A549 (cell line): ENCODE data around the gene ZNF77. TPM values are rescaled to one million over a fixed set of nuclear protein-coding genes. Genes with fewer than 3 reads are reported as not detected.

Experiments used
- ATAC-seq, 2 experiments: fragments of 200-7000 bp in 1 of 2; fragments of >200 bp in 1 of 2; cut with Nextera tagmentation in 1 of 2; cut with Tn5 transposase in 1 of 2; 3 replicates each; pipeline versions ENCODE4 v1.8.0 to v1.9.1; 2018 to 2020; ENCODE audit warnings: mild to moderate bottlenecking in 1 of 2, moderate library complexity in 1 of 2
- CTCF ChIA-PET: fragments of 300-600 bp; sonication (Branson Sonifier 250); formaldehyde crosslinking; extraction: SDS; loops from one replicate; lab custom pipeline; 2021; ENCODE audit warnings: antibody characterized with exemption, inconsistent platforms; lab: Yijun Ruan, JAX
- POLR2A ChIA-PET: fragments of 350-600 bp; formaldehyde crosslinking; extraction: SDS; loops from one replicate; lab custom pipeline; 2021; ENCODE audit warnings: antibody characterized with exemption, inconsistent platforms; lab: Yijun Ruan, JAX
- DNase-seq, 2 experiments: peaks; one replicate each; pipeline versions ENCODE4 v3.0.0 to v3.0.0-alpha.2; 2011 to 2016; ENCODE audit warnings: low read depth in 1 of 2, low spot score in 1 of 2
- FAIRE-seq: peaks from 2 replicates; lab custom pipeline; 2011; peaks lifted over from hg19 to GRCh38; lab: Jason Lieb, UNC
- H3K27ac ChIP-seq, 2 experiments: fragments of >200 bp; sonication (Bioruptor Twin); formaldehyde crosslinking; 3 replicates each; pipeline ENCODE4 v1.5.1; 2016 to 2017
- H3K4me1 ChIP-seq: fragments of >200 bp; sonication (Bioruptor Twin); formaldehyde crosslinking; 3 replicates; pipeline ENCODE4 v1.6.1; 2016
- H3K4me2 ChIP-seq: fragments of >200 bp; sonication (Bioruptor Twin); formaldehyde crosslinking; 3 replicates; pipeline ENCODE4 v1.6.1; 2016
- H3K4me3 ChIP-seq: fragments of >200 bp; sonication (Bioruptor Twin); formaldehyde crosslinking; 3 replicates; pipeline ENCODE4 v1.5.1; 2016
- H3K9me3 ChIP-seq: fragments of >200 bp; sonication (Bioruptor Twin); formaldehyde crosslinking; 3 replicates; pipeline ENCODE4 v1.6.1; 2016
- CBX8 ChIP-seq: fragments of 200-600 bp; sonication (generic); IDR thresholded peaks from 2 replicates; pipeline ENCODE4 v1.6.1; 2016
- CEBPB ChIP-seq, 2 experiments: fragments of >200 bp in 1 of 2; sonication (Bioruptor Twin) in 1 of 2; formaldehyde crosslinking in 1 of 2; IDR thresholded peaks; 2 replicates each; pipeline ENCODE4 v1.6.1; 2012 to 2016
- E2F6 ChIP-seq: IDR thresholded peaks from 2 replicates; pipeline ENCODE4 v1.6.1; 2012; ENCODE audit warnings: low read depth, borderline replicate concordance
- EHF ChIP-seq: fragments of 250-450 bp; sonication (Bioruptor Pico); IDR thresholded peaks from 2 replicates; pipeline ENCODE4 v1.5.0; 2020; ENCODE audit warnings: mild to moderate bottlenecking
- HDAC2 ChIP-seq: fragments of 200-600 bp; sonication (generic); IDR thresholded peaks from 2 replicates; pipeline ENCODE4 v1.6.1; 2016
- HEYL ChIP-seq: fragments of 250-450 bp; sonication (Bioruptor Pico); IDR thresholded peaks from 2 replicates; pipeline ENCODE4 v1.8.0; 2021; ENCODE audit warnings: mild to moderate bottlenecking, moderate library complexity
- HOXB5 ChIP-seq: fragments of 250-450 bp; sonication (Bioruptor Pico); IDR thresholded peaks from 2 replicates; pipeline ENCODE4 v1.5.0; 2020; ENCODE audit warnings: mild to moderate bottlenecking, moderate library complexity
- JUN ChIP-seq, 2 experiments: fragments of >200 bp; sonication (Bioruptor Twin); formaldehyde crosslinking; IDR thresholded peaks; 2 replicates in 1 of 2; 3 replicates in 1 of 2; pipeline ENCODE4 v1.6.1; 2016 to 2017
- KDM1A ChIP-seq: fragments of 200-600 bp; sonication (generic); IDR thresholded peaks from 2 replicates; pipeline ENCODE4 v1.6.1; 2016; ENCODE audit warnings: low read depth, mild to moderate bottlenecking
- MAX ChIP-seq: IDR thresholded peaks from 2 replicates; pipeline ENCODE4 v1.6.1; 2012
- MAZ ChIP-seq: fragments of 150-350 bp; IDR thresholded peaks from 2 replicates; pipeline ENCODE4 v1.6.1; 2014; ENCODE audit warnings: antibody characterized with exemption, low read depth, low read length, borderline replicate concordance
- MYC ChIP-seq: IDR thresholded peaks from 2 replicates; pipeline ENCODE4 v1.6.1; 2012; ENCODE audit warnings: mild to moderate bottlenecking, inconsistent platforms, low read length, improper control_type of control experiment, borderline replicate concordance
- NPAS2 ChIP-seq: fragments of 250-450 bp; sonication (Bioruptor Pico); IDR thresholded peaks from 2 replicates; pipeline ENCODE4 v1.8.0; 2022; ENCODE audit warnings: mild to moderate bottlenecking, moderate library complexity, borderline replicate concordance
- PBX3 ChIP-seq: IDR thresholded peaks from 2 replicates; pipeline ENCODE4 v1.6.1; 2012
- POLR2AphosphoS2 ChIP-seq: conservative IDR thresholded peaks from 2 replicates; pipeline ENCODE4 v1.6.1; 2012; ENCODE audit warnings: low read length, improper control_type of control experiment, inconsistent platforms
- RAD21 ChIP-seq, 2 experiments: fragments of >200 bp in 1 of 2; sonication (Bioruptor Twin) in 1 of 2; formaldehyde crosslinking in 1 of 2; IDR thresholded peaks in 1 of 2; conservative IDR thresholded peaks in 1 of 2; 2 replicates in 1 of 2; 3 replicates in 1 of 2; pipeline ENCODE4 v1.6.1; 2012 to 2018; ENCODE audit warnings: inconsistent platforms in 1 of 2
- RNF2 ChIP-seq: fragments of 200-600 bp; sonication (generic); IDR thresholded peaks from 2 replicates; pipeline ENCODE4 v1.6.1; 2016; ENCODE audit warnings: low read depth, mild to moderate bottlenecking, antibody characterized with exemption, moderate library complexity, borderline replicate concordance
- SMC3 ChIP-seq: fragments of >200 bp; sonication (Bioruptor Twin); formaldehyde crosslinking; IDR thresholded peaks from 3 replicates; pipeline ENCODE4 v1.6.1; 2018; ENCODE audit warnings: inconsistent platforms
- USF2 ChIP-seq: fragments of 450-650 bp; IDR thresholded peaks from 2 replicates; pipeline ENCODE4 v1.6.1; 2014; ENCODE audit warnings: antibody characterized with exemption
- WGBS: methylation state at CpG from one replicate; pipeline ENCODE4 v1.1.6; 2017; ENCODE audit errors: missing lambda C conversion rate; 5-methylcytosine and 5-hydroxymethylcytosine counted together
- polyA plus RNA-seq, 4 experiments: library from polyadenylated mRNA; depleted of rRNA in 3 of 4; stranded (reverse); fragments of >200 nt; fragmentation: RNase III in 1 of 4; extraction: RNeasy Plus Mini Kit Qiagen cat#74134 plus additional on column Dnase treatment in 1 of 4; gene quantifications; 2 replicates in 3 of 4; 3 replicates in 1 of 4; pipeline ENCODE4 v1.2.3, GENCODE V29; 2011 to 2017
- TF ChIP-seq, protein P1 (sequence below): fragments of >200 bp; sonication (Bioruptor Twin); formaldehyde crosslinking; IDR thresholded peaks from 2 replicates; pipeline ENCODE4 v1.6.1; 2016
- TF ChIP-seq, protein P2 (sequence below): fragments of 250-450 bp; sonication (Bioruptor Pico); IDR thresholded peaks from 2 replicates; pipeline ENCODE4 v1.5.0; 2020; ENCODE audit warnings: low read depth, mild to moderate bottlenecking, moderate library complexity

The ZNF77 gene
- polyA plus RNA-seq, 2 of the 4 experiments (the other 2 are of a cell fraction), result 1.7 to 3.4 TPM

DNA sequence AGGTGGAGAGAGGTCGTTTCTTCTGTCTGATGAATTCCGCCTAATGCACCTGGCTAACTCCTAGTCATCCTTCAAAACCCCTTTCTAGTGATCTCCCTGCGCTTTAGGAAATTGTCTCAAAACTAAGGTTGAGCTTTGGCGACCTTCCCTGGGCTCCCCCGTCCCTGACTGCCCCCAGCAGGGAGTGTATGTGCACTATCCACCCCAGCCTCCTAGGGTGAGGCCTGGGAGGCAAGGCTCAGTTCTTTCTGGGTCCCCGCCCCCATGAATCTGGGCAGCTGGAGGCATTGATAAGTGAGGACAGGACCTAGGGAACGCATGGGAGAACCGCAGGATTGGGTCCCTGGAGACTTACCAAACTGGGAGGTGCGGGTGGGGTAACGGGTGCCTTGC is 33.0 kb upstream of the ZNF77 start:
- ATAC-seq, result peak; percentile 42 to 47; a peak in 5 of 6 replicates
- POLR2A ChIA-PET, result interaction anchor here (1.7 to 2.0 kb wide), 2 partner anchors 27 to 58 kb away, joined by 10 to 15 read pairs; no protein-coding TSS in a partner anchor
- WGBS, result 54% methylated on average over 8 of the region's 10 CpGs
- DNase-seq, result no peak
- Histone ChIP-seq H3K4me2 (peak overlapping the region; percentile 80), H3K9me3 (no peaks in the 10 kb centered on the region), H3K4me1 (peaks cover 8% of the 10 kb centered on the region; the same call in 2 of the 3 replicates), H3K4me3 (peak overlapping the region; percentile 48), H3K27ac (peak overlapping the region; percentile 76 to 88)
- TF ChIP-seq KDM1A (no peak), EHF (no peak), SMC3 (no peak), HDAC2 (no peak), RNF2 (no peak), CEBPB (IDR thresholded peaks at IDR 0.05) (no peak)
- no peak for FAIRE-seq
- CTCF ChIA-PET, result interaction anchor here (1.4 to 3.7 kb wide), 3 partner anchors 16 to 58 kb away, joined by 7 to 17 read pairs (median 11); no protein-coding TSS in a partner anchor

DNA sequence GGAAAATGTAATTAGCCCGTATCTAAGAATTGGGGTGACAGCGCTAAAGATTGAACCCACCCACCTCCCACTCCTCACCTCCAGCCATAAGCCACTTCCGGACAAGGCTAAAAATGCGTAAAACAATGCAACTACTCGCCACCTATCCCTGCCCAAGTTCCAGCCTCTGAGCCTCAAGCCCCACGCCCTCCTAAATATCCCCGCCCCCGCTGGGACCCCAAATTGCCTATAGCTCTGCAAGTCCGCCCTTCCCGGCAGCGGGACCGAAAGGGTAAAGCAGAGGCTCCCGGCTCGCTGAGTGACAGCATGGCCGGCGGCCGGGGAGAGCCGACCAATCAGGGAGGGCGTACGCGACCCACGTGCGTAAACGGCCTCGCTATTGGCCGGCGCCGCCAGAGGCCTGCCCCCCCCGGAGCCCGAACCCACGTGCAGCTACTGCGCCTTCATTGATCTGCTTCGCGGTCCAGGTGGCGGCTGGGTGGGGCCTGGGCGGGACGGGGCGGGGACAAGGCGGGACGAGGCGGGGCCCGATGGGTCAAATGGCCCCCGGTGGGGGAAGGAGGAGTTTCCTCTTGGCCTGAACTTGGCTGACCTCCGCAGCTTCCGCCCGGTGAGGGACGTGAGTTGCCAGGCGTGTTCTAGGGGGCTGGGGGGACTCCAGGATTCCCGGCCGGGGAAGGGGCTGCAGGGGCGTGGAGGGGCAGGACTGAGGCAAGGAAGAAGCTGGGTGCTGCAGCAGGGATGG is 32.4 kb upstream of the ZNF77 start, which contains the start of gene TLE6:
TLE6 (plus strand) TSS at position 564 of the 745 bp plus-strand sequence. CDS start 670 bp downstream, outside the sequence.
- peak within 1 kb of the TSS; percentile 53 for H3K4me3 ChIP-seq
- WGBS, result 1% methylated on average over 12 of the region's 51 CpGs
- H3K9me3 ChIP-seq, result no peaks in the 10 kb centered on the region
- ChIA-PET CTCF (interaction anchor here (1.4 to 3.7 kb wide), 3 partner anchors 15 to 59 kb away, joined by 7 to 17 read pairs (median 11); no protein-coding TSS in a partner anchor), POLR2A (interaction anchor here (0.6 to 2.0 kb wide), 4 partner anchors 26 to 98 kb away, joined by 3 to 15 read pairs (median 7); no protein-coding TSS in a partner anchor)
- TF ChIP-seq NPAS2 (CRISPR knock-in tag), result no peak
- no peak for TF ChIP-seq CBX8
- TF ChIP-seq USF2, result peak; percentile 90
- no peak for TF ChIP-seq HEYL (CRISPR knock-in tag)
- peak; percentile 89 for TF ChIP-seq PBX3
- TF ChIP-seq MAZ, result no peak
- TF ChIP-seq E2F6, result peak; percentile 72
- no peak for TF ChIP-seq JUN (IDR thresholded peaks at IDR 0.05)
- TF ChIP-seq, protein P1, sequence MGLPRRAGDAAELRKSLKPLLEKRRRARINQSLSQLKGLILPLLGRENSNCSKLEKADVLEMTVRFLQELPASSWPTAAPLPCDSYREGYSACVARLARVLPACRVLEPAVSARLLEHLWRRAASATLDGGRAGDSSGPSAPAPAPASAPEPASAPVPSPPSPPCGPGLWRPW, result no peak
- TF ChIP-seq MAX, result peak; percentile 93
- TF ChIP-seq HOXB5 (CRISPR knock-in tag), result no peak
- no peak for TF ChIP-seq POLR2AphosphoS2
- TF ChIP-seq RAD21 (conservative IDR thresholded peaks at IDR 0.05 in 1 of 2, IDR thresholded peaks at IDR 0.05 in 1 of 2), result no peak
- TF ChIP-seq MYC, result no peak
- TF ChIP-seq, protein P2, sequence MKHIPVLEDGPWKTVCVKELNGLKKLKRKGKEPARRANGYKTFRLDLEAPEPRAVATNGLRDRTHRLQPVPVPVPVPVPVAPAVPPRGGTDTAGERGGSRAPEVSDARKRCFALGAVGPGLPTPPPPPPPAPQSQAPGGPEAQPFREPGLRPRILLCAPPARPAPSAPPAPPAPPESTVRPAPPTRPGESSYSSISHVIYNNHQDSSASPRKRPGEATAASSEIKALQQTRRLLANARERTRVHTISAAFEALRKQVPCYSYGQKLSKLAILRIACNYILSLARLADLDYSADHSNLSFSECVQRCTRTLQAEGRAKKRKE (CRISPR knock-in tag), result no peak
- TF ChIP-seq CEBPB (IDR thresholded peaks at IDR 0.05), result no peak
- DNase-seq (peak; percentile 95), FAIRE-seq (no peak), ATAC-seq (peak; percentile 98 to 99)
- peaks cover 8% of the 10 kb centered on the region; the same call in 2 of the 3 replicates for H3K4me1 ChIP-seq
- H3K4me2 ChIP-seq, result peak within 1 kb of the TSS; percentile 91
- peak within 1 kb of the TSS; percentile 76 to 88 for H3K27ac ChIP-seq
